WTC11 (cell line): ENCODE results near the gene BMP2K. TPM values are rescaled to one million over a fixed set of nuclear protein-coding genes. Genes with fewer than 3 reads are reported as not detected.
A peak's percentile ranks its signal among the peaks of the same experiment; 100 is the strongest.

Source experiments
- ATAC-seq: fragments of 200-7000 bp; cut with Tn5 transposase; 2 replicates; pipeline ENCODE4 v1.10.0; 2021; ENCODE audit warnings: mild to moderate bottlenecking, moderate library complexity
- CTCF ChIA-PET: fragments of 300-600 bp; sonication (Branson Sonifier 250); formaldehyde crosslinking; loops from one replicate; lab custom pipeline; 2021; ENCODE audit warnings: antibody characterized with exemption; lab: Charles Lee
- POLR2A ChIA-PET: fragments of 350-600 bp; sonication (Branson Sonifier 250); formaldehyde crosslinking; loops from one replicate; lab custom pipeline; 2021; ENCODE audit warnings: antibody characterized with exemption; lab: Charles Lee
- DNase-seq: peaks from one replicate; pipeline ENCODE4 v3.0.0; 2021; ENCODE audit warnings: low spot score
- H3K27ac Mint-ChIP-seq: 2 replicates; pipeline ENCODE4 v1.8.0; 2021; ENCODE audit warnings: mixed read lengths
- H3K27me3 Mint-ChIP-seq: 2 replicates; pipeline ENCODE4 v1.8.0; 2021; ENCODE audit warnings: low read depth, mild to moderate bottlenecking, moderate library complexity, mixed read lengths
- H3K36me3 Mint-ChIP-seq: 2 replicates; pipeline ENCODE4 v1.8.0; 2021; ENCODE audit warnings: mixed read lengths
- H3K4me1 Mint-ChIP-seq: 2 replicates; pipeline ENCODE4 v1.8.0; 2022; ENCODE audit warnings: mixed read lengths
- H3K4me3 Mint-ChIP-seq: 2 replicates; pipeline ENCODE4 v1.8.0; 2021; ENCODE audit warnings: mild to moderate bottlenecking, moderate library complexity, mixed read lengths
- H3K9me3 Mint-ChIP-seq: 2 replicates; pipeline ENCODE4 v1.8.0; 2021; ENCODE audit warnings: mixed read lengths
- AFF4 ChIP-seq: sonication (generic); formaldehyde crosslinking; IDR thresholded peaks from 2 replicates; pipeline ENCODE4 v1.8.1; 2023; ENCODE audit warnings: mild to moderate bottlenecking, missing genetic modification reagents, borderline replicate concordance
- GABPB1 ChIP-seq: sonication (generic); formaldehyde crosslinking; IDR thresholded peaks from 2 replicates; pipeline ENCODE4 v1.8.1; 2023; ENCODE audit warnings: mild to moderate bottlenecking, missing genetic modification reagents
- JUN ChIP-seq: sonication (generic); formaldehyde crosslinking; IDR thresholded peaks from 2 replicates; pipeline ENCODE4 v1.8.0; 2023; ENCODE audit warnings: mild to moderate bottlenecking, missing genetic modification reagents
- MAX ChIP-seq: sonication (generic); formaldehyde crosslinking; IDR thresholded peaks from 2 replicates; pipeline ENCODE4 v1.8.0; 2022; ENCODE audit warnings: mild to moderate bottlenecking, missing genetic modification reagents
- PRDM15 ChIP-seq: sonication (generic); formaldehyde crosslinking; IDR thresholded peaks from 2 replicates; pipeline ENCODE4 v1.8.0; 2022; ENCODE audit warnings: missing genetic modification reagents
- RELA ChIP-seq: sonication (generic); formaldehyde crosslinking; IDR thresholded peaks from 2 replicates; pipeline ENCODE4 v1.8.1; 2022; ENCODE audit warnings: missing genetic modification reagents, mild to moderate bottlenecking, borderline replicate concordance
- TCF7 ChIP-seq: sonication (generic); formaldehyde crosslinking; IDR thresholded peaks from 2 replicates; pipeline ENCODE4 v1.8.0; 2022; ENCODE audit warnings: mild to moderate bottlenecking, low read depth, missing genetic modification reagents, moderate library complexity
- USF1 ChIP-seq: sonication (generic); formaldehyde crosslinking; IDR thresholded peaks from 2 replicates; pipeline ENCODE4 v1.8.0; 2022; ENCODE audit warnings: mild to moderate bottlenecking, missing genetic modification reagents
- ZNF317 ChIP-seq: sonication (generic); formaldehyde crosslinking; IDR thresholded peaks from 2 replicates; pipeline ENCODE4 v1.8.1; 2023; ENCODE audit warnings: low read depth, mild to moderate bottlenecking, moderate library complexity, missing genetic modification reagents, borderline replicate concordance
- ZNF425 ChIP-seq: fragments of 250-450 bp; sonication (Bioruptor Pico); conservative IDR thresholded peaks from 2 replicates; pipeline ENCODE4 v1.9.0; 2021; ENCODE audit warnings: mild to moderate bottlenecking
- ZNF512 ChIP-seq: sonication (generic); formaldehyde crosslinking; IDR thresholded peaks from 2 replicates; pipeline ENCODE4 v1.8.1; 2022; ENCODE audit warnings: missing genetic modification reagents, borderline replicate concordance
- total RNA-seq: library from RNA; stranded (reverse); gene quantifications from 3 replicates; pipeline ENCODE4 v1.2.3, GENCODE V29; 2021

Gene BMP2K
- total RNA-seq, 1 experiment from 2014 or later: 19.9 TPM

GRCh38 chr4:78936989-78937388, 160.8 kb downstream of the BMP2K start:
- peak overlapping the region; percentile 38 for H3K27ac Mint-ChIP-seq
- POLR2A ChIA-PET: interaction anchor here (0.6 kb wide), 1 partner anchor 1050 kb away, joined by 3 read pairs; no protein-coding TSS in a partner anchor
- H3K4me3 Mint-ChIP-seq: peak overlapping the region; percentile 93
- TF ChIP-seq JUN (CRISPR knock-in tag) (no peak), USF1 (CRISPR knock-in tag) (no peak), ZNF425 (no peak)
- peaks cover 7% of the 10 kb centered on the region for H3K36me3 Mint-ChIP-seq
- peaks cover 28% of the 10 kb centered on the region for H3K4me1 Mint-ChIP-seq
- CTCF ChIA-PET: no interaction called here
- ATAC-seq: no peak
- DNase-seq: no peak
- H3K27me3 Mint-ChIP-seq: peaks cover 18% of the 10 kb centered on the region
- H3K9me3 Mint-ChIP-seq: no peaks in the 10 kb centered on the region

- TF ChIP-seq ZNF512 (CRISPR knock-in tag) (no peak), MAX (CRISPR knock-in tag) (no peak), AFF4 (CRISPR knock-in tag) (no peak), RELA (CRISPR knock-in tag) (no peak), ZNF317 (no peak), PRDM15 (CRISPR knock-in tag) (no peak), TCF7 (CRISPR knock-in tag) (no peak), GABPB1 (CRISPR knock-in tag) (no peak)
- TF ChIP-seq, all 79 proteins: peak for 0
- peaks cover 7% of the 10 kb centered on the region for H3K36me3 Mint-ChIP-seq
- ChIA-PET CTCF (interaction anchor here (1.3 kb wide), 1 partner anchor 15 kb away, joined by 3 read pairs; no protein-coding TSS in a partner anchor), POLR2A (interaction anchor here (0.7 kb wide), 1 partner anchor 10 kb away, joined by 3 read pairs; no protein-coding TSS in a partner anchor)
- H3K27ac Mint-ChIP-seq: no peak overlapping the region
- H3K27me3 Mint-ChIP-seq: peaks cover 22% of the 10 kb centered on the region
- no peak for ATAC-seq
- H3K9me3 Mint-ChIP-seq: no peaks in the 10 kb centered on the region
- H3K4me3 Mint-ChIP-seq: peak overlapping the region; percentile 93
- H3K4me1 Mint-ChIP-seq: peaks cover 31% of the 10 kb centered on the region
- no peak for DNase-seq
These were observed 161.7 kb downstream of the BMP2K start for GRCh38 chr4:78937837-78938236.
